Measurements from ENCODE around the gene ACMSD.

The ACMSD gene

GRCh38 chr2:134835471-134835870, 2.9 kb upstream of the ACMSD start:
- H3K4me3 ChIP-seq (ENCODE audit: low read depth, low read length), result no peak overlapping the region
- no peak for TF ChIP-seq CTCF (IDR thresholded peaks at IDR 0.05; ENCODE audit: control insufficient read depth, extremely low read depth, insufficient read depth)
- no peak for DNase-seq (ENCODE audit: low read depth)

- no peak for TF ChIP-seq CTCF (IDR thresholded peaks at IDR 0.05; ENCODE audit: control insufficient read depth, extremely low read depth, insufficient read depth)
- DNase-seq (ENCODE audit: low read depth), result no peak
- H3K4me3 ChIP-seq (ENCODE audit: low read depth, low read length), result no peak overlapping the region
Measured at GRCh38 chr2:134836986-134837385, 1.4 kb upstream of the ACMSD start.

- H3K4me3 ChIP-seq (ENCODE audit: low read depth, low read length), result no peak overlapping the region
- TF ChIP-seq CTCF (IDR thresholded peaks at IDR 0.05; ENCODE audit: control insufficient read depth, extremely low read depth, insufficient read depth), result no peak
- DNase-seq (ENCODE audit: low read depth), result peak; percentile 66
Measured at GRCh38 chr2:134839649-134840048, 1.2 kb downstream of the ACMSD start.

GRCh38 chr2:134842930-134843490, 4.6 kb downstream of the ACMSD start:
- no peak overlapping the region for H3K4me3 ChIP-seq (ENCODE audit: low read depth, low read length)
- TF ChIP-seq CTCF (IDR thresholded peaks at IDR 0.05; ENCODE audit: control insufficient read depth, extremely low read depth, insufficient read depth), result no peak

GRCh38 chr2:134843968-134844367, 5.6 kb downstream of the ACMSD start:
- no peak overlapping the region for H3K4me3 ChIP-seq (ENCODE audit: low read depth, low read length)
- DNase-seq (ENCODE audit: low read depth), result no peak
- TF ChIP-seq CTCF (IDR thresholded peaks at IDR 0.05; ENCODE audit: control insufficient read depth, extremely low read depth, insufficient read depth), result no peak

More at GRCh38 chr2:134842930-134843490, 4.6 kb downstream of the ACMSD start:
- DNase-seq (ENCODE audit: low read depth), result no peak

GRCh38 chr2:134845028-134845427, 6.6 kb downstream of the ACMSD start:
- no peak for TF ChIP-seq CTCF (IDR thresholded peaks at IDR 0.05; ENCODE audit: control insufficient read depth, extremely low read depth, insufficient read depth)
- DNase-seq (ENCODE audit: low read depth), result no peak
- H3K4me3 ChIP-seq (ENCODE audit: low read depth, low read length), result no peak overlapping the region

GRCh38 chr2:134845719-134846118, 7.3 kb downstream of the ACMSD start:
- TF ChIP-seq CTCF (IDR thresholded peaks at IDR 0.05; ENCODE audit: control insufficient read depth, extremely low read depth, insufficient read depth), result no peak
- DNase-seq (ENCODE audit: low read depth), result no peak
- H3K4me3 ChIP-seq (ENCODE audit: low read depth, low read length), result no peak overlapping the region

All from LNCaP clone FGC (cell line).